ENCODE data around the gene DMRT2.

The DMRT2 gene

DNA sequence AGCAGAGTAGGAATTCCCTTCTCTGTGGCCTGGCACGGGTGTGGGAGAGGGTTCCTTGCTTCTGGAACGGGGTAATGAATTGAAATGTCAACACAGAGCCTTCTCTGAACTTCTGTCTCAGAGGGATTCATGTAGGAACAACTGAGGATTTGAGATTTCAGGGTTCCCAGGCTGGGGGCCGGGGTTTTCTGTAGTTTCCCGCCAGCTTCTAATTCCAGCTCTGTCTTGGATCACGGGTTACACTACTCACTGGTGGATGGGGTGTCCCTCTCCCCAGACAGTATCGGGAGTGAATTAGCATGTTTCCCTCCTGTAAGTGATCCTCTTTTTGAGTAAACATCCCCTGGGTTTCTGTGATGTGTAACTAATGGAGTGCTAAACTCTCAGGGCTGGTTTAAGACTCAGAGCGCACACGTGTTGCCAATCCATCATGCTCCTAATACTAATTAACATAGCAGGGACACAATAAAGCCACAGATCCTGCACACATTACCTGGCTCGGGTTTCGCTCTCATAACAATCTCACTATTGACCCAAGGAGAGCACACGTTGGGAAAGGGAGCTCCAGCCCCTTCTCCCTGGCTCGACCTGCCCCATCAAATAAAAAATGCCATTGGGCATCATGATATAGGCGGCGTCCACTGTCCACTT is 18.1 kb upstream of the DMRT2 start:
- no peak overlapping the region for H3K4me3 Mint-ChIP-seq
- H3K27me3 Mint-ChIP-seq: peaks cover 11% of the 10 kb centered on the region
- no peak overlapping the region for H3K27ac Mint-ChIP-seq
- no peaks in the 10 kb centered on the region for H3K36me3 Mint-ChIP-seq
- no peaks in the 10 kb centered on the region for H3K4me1 Mint-ChIP-seq (ENCODE audit: low read depth)
- no peaks in the 10 kb centered on the region for H3K9me3 Mint-ChIP-seq (ENCODE audit: low read depth)

DNA sequence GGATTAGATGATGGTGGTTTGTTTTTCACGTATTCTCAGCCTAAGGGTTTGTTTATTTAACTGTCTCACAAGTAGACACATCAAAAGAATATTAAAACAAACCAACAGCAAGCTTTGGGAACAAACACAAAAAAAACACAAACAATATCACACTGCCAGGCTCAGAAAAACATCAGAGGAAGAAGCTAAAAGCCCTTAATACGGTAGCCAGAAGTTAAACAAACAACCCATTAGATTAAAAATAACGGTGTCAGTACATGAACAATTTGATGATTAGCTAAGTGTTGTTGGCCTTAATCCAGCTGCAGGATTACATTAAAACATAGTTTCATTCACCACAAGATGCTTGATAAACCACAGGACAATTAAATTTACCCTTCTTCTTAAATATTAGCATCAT is 15.9 kb upstream of the DMRT2 start:
- Mint-ChIP-seq H3K36me3 (no peaks in the 10 kb centered on the region), H3K27ac (no peak overlapping the region), H3K27me3 (peaks cover 15% of the 10 kb centered on the region), H3K4me3 (no peak overlapping the region), H3K9me3 (ENCODE audit: low read depth) (no peaks in the 10 kb centered on the region), H3K4me1 (ENCODE audit: low read depth) (no peaks in the 10 kb centered on the region)

GRCh38 chr9:1039589-1039988 is 10.6 kb upstream of the DMRT2 start:
- no peaks in the 10 kb centered on the region for H3K9me3 Mint-ChIP-seq (ENCODE audit: low read depth)
- H3K27me3 Mint-ChIP-seq: peaks cover 41% of the 10 kb centered on the region
- no peak overlapping the region for H3K4me3 Mint-ChIP-seq
- H3K27ac Mint-ChIP-seq: no peak overlapping the region
- H3K36me3 Mint-ChIP-seq: no peaks in the 10 kb centered on the region
- peaks cover 13% of the 10 kb centered on the region for H3K4me1 Mint-ChIP-seq (ENCODE audit: low read depth)

DNA sequence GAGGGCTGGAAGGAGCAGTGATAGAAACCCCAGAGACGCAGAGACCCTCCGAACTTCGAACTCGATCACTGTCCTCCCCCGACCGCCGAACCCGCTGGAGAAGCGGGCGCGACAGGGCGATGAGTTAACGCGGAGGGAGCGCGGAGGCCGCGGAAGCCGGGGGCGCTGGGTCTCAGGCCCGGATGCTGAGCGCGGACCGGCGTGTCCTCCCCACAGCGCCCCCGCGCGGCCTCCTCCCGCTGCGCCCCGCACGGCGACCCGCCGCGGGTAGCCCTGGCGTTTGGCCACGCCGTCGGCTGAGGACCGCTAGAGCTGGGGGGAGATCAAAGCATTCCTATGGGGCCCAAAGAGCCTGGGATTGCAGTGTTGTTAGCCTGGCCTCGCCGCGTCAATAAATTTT is 7.7 kb upstream of the DMRT2 start:
- peak overlapping the region; percentile 65 for H3K4me3 Mint-ChIP-seq
- H3K36me3 Mint-ChIP-seq: peaks cover under 1% of the 10 kb centered on the region
- peaks cover 26% of the 10 kb centered on the region for H3K4me1 Mint-ChIP-seq (ENCODE audit: low read depth)
- H3K27ac Mint-ChIP-seq: no peak overlapping the region
- H3K27me3 Mint-ChIP-seq: peaks cover 50% of the 10 kb centered on the region
- H3K9me3 Mint-ChIP-seq (ENCODE audit: low read depth): no peaks in the 10 kb centered on the region

DNA sequence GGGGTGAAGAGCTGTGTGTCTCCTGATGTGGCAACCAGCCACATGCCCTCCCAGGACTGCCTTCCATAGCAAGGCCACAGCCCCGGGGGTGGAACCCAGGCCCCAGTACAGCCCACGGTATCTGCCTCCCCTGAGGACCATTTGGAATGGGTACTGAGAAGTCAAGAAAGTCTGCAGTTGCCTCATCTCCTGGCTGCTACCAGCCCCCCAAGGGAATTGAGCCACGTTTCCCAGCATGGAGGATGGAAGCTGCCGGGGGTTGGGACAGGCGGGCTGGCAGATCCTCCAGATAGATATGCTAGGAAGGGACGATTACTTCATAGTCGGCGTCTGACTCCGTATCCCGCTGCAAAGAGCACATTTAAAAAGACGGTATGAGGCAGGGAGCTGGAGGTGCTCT is 5.5 kb upstream of the DMRT2 start:
- Mint-ChIP-seq H3K4me3 (no peak overlapping the region), H3K36me3 (peaks cover 3% of the 10 kb centered on the region), H3K27me3 (peaks cover 65% of the 10 kb centered on the region), H3K9me3 (ENCODE audit: low read depth) (peaks cover 6% of the 10 kb centered on the region), H3K4me1 (ENCODE audit: low read depth) (peaks cover 48% of the 10 kb centered on the region), H3K27ac (no peak overlapping the region)

GRCh38 chr9:1046639-1047572 is 3.3 kb upstream of the DMRT2 start:
- Mint-ChIP-seq H3K9me3 (ENCODE audit: low read depth) (peaks cover 6% of the 10 kb centered on the region), H3K27ac (no peak overlapping the region), H3K36me3 (peaks cover 3% of the 10 kb centered on the region), H3K4me3 (peak overlapping the region; percentile 87), H3K4me1 (ENCODE audit: low read depth) (peaks cover 59% of the 10 kb centered on the region), H3K27me3 (peaks cover 63% of the 10 kb centered on the region)

DNA sequence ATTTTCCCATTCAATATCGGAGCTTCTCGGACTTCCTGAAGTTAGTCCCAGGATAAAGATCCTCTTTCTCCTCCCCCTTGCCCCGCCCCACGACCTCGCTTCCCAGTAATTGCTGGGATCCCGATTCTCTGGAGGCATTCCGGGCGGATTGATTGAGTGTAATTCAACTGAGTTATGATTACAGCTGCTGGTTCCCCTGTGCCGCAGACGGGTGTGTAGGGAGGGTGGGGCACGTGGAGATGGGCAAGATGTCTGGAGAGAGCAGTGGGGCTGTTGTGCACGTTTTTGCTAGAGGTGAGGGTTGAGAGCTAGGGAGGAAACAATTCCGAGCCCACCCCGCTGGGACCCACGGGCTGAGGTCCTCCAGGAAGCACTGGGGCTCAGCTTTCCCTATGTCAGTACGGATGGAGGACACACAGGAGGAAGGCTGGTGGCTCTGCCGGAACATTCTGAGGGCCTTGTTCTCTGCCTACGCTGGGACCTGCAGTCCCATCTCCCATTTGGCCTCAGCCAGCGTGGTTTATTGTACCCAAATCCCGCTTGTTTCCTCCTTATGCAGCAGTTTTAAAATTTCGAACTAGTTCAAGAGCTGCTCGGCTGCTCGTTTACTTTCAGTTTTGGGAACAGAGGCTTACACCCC is 2.4 kb upstream of the DMRT2 start:
- peaks cover 63% of the 10 kb centered on the region for H3K27me3 Mint-ChIP-seq
- H3K4me3 Mint-ChIP-seq: peak overlapping the region; percentile 87
- peaks cover 61% of the 10 kb centered on the region for H3K4me1 Mint-ChIP-seq (ENCODE audit: low read depth)
- H3K36me3 Mint-ChIP-seq: peaks cover 3% of the 10 kb centered on the region
- peaks cover 6% of the 10 kb centered on the region for H3K9me3 Mint-ChIP-seq (ENCODE audit: low read depth)
- no peak overlapping the region for H3K27ac Mint-ChIP-seq

DNA sequence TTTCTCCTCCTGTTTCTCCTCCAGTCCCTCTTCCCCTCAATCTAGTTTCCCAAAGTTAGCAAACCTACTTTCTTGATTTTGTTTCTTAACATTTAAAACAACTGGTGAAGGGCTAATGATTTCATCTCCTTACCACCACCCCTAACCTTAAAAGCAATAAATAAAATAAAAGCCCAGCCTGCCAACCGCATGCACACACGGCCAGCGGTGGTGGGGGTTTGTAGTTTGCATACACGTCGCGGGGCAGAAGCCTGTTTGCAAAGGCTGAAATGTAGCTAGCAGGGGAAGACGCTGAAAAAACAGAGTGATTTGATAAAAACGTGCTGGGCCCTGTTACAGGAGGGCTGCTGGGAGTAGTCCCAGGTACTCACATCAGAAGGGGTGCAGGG is 1.9 kb upstream of the DMRT2 start:
- H3K27ac Mint-ChIP-seq: no peak overlapping the region

GRCh38 chr9:1048811-1049210 is 1.3 kb upstream of the DMRT2 start:
- peaks cover 6% of the 10 kb centered on the region for H3K9me3 Mint-ChIP-seq (ENCODE audit: low read depth)
- H3K27ac Mint-ChIP-seq: peak overlapping the region; percentile 30
- peaks cover 3% of the 10 kb centered on the region for H3K36me3 Mint-ChIP-seq
- peaks cover 62% of the 10 kb centered on the region for H3K27me3 Mint-ChIP-seq
- peaks cover 57% of the 10 kb centered on the region for H3K4me1 Mint-ChIP-seq (ENCODE audit: low read depth)
- peak overlapping the region; percentile 87 for H3K4me3 Mint-ChIP-seq

More for the DNA sequence above, 1.9 kb upstream of the DMRT2 start:
- Mint-ChIP-seq H3K9me3 (ENCODE audit: low read depth) (peaks cover 6% of the 10 kb centered on the region), H3K4me1 (ENCODE audit: low read depth) (peaks cover 59% of the 10 kb centered on the region), H3K4me3 (peak overlapping the region; percentile 87), H3K27me3 (peaks cover 63% of the 10 kb centered on the region), H3K36me3 (peaks cover 3% of the 10 kb centered on the region)

DNA sequence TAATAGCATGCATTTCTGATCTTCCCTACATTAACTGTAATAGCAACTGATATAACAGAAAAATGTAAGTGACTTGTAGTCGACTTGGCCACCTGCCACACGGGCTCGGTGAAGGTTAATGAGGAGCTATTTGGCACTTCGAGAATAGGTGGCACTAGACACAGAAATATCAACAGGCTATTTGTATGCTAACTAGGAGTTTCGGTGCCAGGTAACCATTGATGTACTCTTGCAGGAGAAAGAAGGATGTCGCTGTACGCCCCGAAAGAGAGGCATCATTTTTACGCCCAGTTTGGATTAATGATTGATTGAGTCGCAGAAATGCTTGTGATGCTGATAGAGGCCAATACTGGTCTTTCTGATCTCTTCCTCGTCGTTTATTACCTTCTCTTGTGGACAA is 516 bp upstream of the DMRT2 start:
- Mint-ChIP-seq H3K27me3 (peaks cover 61% of the 10 kb centered on the region), H3K4me1 (ENCODE audit: low read depth) (peaks cover 57% of the 10 kb centered on the region)

GRCh38 chr9:1051210-1051583 is 1.0 kb downstream of the DMRT2 start:
- Mint-ChIP-seq H3K4me3 (peak overlapping the region; percentile 67), H3K27ac (no peak overlapping the region), H3K4me1 (ENCODE audit: low read depth) (peaks cover 50% of the 10 kb centered on the region), H3K27me3 (peaks cover 68% of the 10 kb centered on the region), H3K9me3 (ENCODE audit: low read depth) (peaks cover 6% of the 10 kb centered on the region), H3K36me3 (peaks cover 3% of the 10 kb centered on the region)

More for the DNA sequence above, 516 bp upstream of the DMRT2 start:
- Mint-ChIP-seq H3K9me3 (ENCODE audit: low read depth) (peaks cover 6% of the 10 kb centered on the region), H3K36me3 (peaks cover 3% of the 10 kb centered on the region), H3K27ac (peak overlapping the region; percentile 36), H3K4me3 (peak overlapping the region; percentile 59)

DNA sequence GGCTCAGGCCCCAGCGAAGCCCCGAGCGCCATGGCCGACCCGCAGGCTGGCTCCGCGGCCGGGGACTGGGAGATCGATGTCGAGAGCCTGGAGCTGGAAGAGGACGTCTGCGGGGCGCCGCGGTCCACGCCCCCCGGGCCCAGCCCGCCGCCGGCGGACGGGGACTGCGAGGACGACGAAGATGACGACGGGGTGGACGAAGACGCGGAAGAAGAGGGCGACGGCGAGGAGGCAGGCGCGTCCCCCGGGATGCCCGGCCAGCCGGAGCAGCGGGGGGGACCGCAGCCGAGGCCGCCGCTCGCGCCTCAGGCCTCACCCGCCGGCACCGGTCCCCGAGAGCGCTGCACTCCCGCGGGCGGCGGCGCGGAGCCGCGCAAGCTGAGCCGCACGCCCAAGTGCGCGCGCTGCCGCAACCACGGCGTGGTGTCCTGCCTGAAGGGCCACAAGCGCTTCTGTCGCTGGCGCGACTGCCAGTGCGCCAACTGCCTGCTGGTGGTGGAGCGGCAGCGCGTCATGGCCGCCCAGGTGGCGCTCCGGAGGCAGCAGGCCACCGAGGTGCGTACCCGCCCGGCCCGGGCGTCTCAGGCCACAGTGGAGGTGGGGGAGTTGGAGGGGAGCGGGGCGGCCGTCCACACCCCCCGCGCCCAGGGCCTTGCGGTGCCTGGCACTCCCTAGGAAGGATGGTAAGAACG is 1.6 kb downstream of the DMRT2 start:
- Mint-ChIP-seq H3K36me3 (peaks cover 3% of the 10 kb centered on the region), H3K9me3 (ENCODE audit: low read depth) (peaks cover 6% of the 10 kb centered on the region), H3K27ac (no peak overlapping the region), H3K4me1 (ENCODE audit: low read depth) (peaks cover 49% of the 10 kb centered on the region), H3K27me3 (peaks cover 69% of the 10 kb centered on the region), H3K4me3 (no peak overlapping the region)

DNA sequence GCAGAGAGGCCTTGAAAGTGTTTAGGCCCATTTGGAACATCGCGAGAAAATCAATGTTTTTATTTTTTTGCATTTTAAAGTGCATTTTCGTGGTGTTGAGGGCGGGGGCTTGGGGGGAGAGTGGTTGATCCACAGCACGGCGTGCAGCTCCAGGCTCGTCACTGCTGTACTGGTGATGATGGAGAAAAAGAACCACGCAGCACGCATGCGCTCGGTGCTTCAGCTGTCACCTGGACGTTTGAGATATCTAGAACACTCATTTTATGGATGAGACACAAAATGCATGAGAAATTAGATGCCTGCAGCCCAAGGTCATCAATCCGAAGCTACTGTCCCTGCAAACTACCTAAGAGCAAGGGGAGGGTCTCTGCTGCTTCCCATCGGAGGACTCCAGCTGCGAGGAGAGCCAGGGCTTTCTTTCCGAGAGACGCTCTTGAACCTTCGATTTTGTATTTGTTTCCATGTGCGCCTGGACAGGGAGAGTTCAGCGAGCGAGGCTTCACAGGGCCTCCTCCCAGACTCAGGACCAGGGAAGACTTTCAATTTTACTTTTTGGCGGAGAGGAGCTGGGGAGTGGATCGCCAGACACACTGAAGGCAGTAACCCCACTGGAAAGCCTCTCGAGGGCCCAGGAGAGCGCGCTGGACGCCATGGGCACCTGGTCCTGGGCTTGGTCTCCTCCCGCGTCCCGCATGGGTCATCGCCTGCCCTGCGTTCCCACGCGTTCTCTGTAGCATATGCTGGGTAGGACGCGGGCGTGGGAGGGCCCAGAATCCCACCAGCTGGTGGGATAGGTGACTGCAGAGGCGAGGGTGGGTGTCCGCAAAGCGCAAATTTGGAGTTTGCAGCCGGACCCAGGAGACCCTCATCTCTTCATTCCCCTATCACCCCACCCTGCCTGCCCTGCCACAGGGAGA is 2.5 kb downstream of the DMRT2 start:
- Mint-ChIP-seq H3K4me1 (ENCODE audit: low read depth) (peaks cover 41% of the 10 kb centered on the region), H3K27me3 (peaks cover 62% of the 10 kb centered on the region), H3K4me3 (peak overlapping the region; percentile 77), H3K27ac (no peak overlapping the region), H3K36me3 (peaks cover under 1% of the 10 kb centered on the region), H3K9me3 (ENCODE audit: low read depth) (peaks cover 6% of the 10 kb centered on the region)

DNA sequence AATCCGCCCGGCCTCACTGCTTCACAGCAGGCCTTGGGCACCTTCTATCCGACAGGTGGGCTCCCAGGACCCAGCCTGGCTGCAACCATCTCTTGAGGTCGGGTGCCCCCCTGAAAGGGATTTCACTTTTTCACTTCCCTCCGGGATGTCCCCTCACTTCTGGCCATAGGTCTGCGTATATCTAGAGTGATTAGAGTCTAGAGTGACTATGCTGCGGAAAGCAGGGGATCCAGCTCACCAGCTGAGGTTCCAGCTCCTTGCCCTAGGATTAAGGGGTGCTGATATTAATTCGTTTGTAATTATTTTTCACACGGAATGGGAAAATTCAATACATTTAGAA is 3.1 kb downstream of the DMRT2 start:
- Mint-ChIP-seq H3K27ac (no peak overlapping the region), H3K9me3 (ENCODE audit: low read depth) (peaks cover 6% of the 10 kb centered on the region), H3K4me1 (ENCODE audit: low read depth) (peaks cover 35% of the 10 kb centered on the region), H3K4me3 (no peak overlapping the region), H3K36me3 (no peaks in the 10 kb centered on the region), H3K27me3 (peaks cover 56% of the 10 kb centered on the region)

All from activated naive CD8-positive, alpha-beta T cell (primary cell).